ENCODE data around the gene APOL1. TPM values are rescaled to one million over a fixed set of nuclear protein-coding genes. Genes with fewer than 3 reads are reported as not detected.
A peak's percentile ranks its signal among the peaks of the same experiment; 100 is the strongest.

Gene APOL1
- total RNA-seq, 1 donor from 2014 or later: 10.4 TPM

DNA sequence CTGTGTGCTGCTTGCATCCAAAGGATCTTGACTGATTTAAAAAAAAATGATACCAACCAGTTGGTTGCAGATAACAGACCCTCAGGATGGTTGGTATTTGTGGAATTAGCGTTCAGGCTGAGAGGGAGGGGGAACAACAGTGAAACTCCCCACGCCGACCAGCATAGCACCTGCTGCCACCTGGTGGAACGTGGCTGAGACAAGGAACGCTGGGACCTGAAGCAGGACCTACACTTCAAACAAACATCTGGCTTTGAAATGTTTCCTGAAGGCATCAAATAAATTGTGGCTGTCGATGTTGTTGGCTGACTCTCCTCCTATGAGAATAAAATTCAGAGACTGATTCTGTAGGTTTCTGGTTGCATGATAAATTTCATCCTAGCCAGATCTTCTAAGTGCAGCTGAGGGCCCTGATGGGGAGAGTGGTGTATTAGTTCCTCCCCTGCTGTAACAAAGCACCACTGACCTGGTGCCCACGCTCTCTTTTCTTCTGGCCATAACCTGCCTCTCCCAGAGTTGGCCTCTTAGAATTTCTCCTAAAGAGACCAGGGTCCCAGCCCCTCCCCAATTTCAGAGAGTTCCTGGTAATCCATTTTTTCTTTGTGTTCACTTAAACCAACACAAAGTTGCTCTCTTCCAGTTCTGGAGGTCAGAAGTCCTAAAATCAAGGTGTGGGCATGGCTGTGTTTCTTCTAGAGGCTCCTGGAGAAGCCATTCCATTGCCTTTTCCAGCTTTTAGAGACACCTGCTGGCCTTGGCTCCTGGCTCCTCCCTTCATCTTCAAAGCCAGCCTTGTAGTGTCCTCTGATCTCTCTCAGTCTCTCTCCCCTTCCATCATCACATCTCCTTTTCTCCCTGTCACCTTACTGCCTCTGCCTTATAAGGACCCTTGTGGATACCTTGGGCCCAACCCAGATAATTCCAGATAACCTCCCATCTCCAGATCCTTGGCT, 30.9 kb upstream of the APOL1 start:
- intact Hi-C loops (cut with micrococcal nuclease): loop anchor here (1.0 to 5.0 kb wide), 3 partner anchors 27 to 155 kb away; no protein-coding TSS in a partner anchor
- TF ChIP-seq, protein P1, sequence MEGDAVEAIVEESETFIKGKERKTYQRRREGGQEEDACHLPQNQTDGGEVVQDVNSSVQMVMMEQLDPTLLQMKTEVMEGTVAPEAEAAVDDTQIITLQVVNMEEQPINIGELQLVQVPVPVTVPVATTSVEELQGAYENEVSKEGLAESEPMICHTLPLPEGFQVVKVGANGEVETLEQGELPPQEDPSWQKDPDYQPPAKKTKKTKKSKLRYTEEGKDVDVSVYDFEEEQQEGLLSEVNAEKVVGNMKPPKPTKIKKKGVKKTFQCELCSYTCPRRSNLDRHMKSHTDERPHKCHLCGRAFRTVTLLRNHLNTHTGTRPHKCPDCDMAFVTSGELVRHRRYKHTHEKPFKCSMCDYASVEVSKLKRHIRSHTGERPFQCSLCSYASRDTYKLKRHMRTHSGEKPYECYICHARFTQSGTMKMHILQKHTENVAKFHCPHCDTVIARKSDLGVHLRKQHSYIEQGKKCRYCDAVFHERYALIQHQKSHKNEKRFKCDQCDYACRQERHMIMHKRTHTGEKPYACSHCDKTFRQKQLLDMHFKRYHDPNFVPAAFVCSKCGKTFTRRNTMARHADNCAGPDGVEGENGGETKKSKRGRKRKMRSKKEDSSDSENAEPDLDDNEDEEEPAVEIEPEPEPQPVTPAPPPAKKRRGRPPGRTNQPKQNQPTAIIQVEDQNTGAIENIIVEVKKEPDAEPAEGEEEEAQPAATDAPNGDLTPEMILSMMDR (IDR thresholded peaks at IDR 0.05): no peak
- no peak overlapping the region for H3K27ac Mint-ChIP-seq
- ATAC-seq (ENCODE audit: low read depth): peak; percentile 57
- DNase-seq: no peak
- peaks cover 3% of the 10 kb centered on the region for H3K4me1 Mint-ChIP-seq
- peak overlapping the region; percentile 53 for H3K4me3 Mint-ChIP-seq
- ChIA-PET CTCF (interaction anchor here (1.0 to 1.7 kb wide), 3 partner anchors 10 to 77 kb away, joined by 3 to 6 read pairs (median 3); no protein-coding TSS in a partner anchor), POLR2A (no interaction called here)
- peaks cover 5% of the 10 kb centered on the region for H3K27me3 Mint-ChIP-seq
- no peaks in the 10 kb centered on the region for H3K9me3 Mint-ChIP-seq
- peaks cover 15% of the 10 kb centered on the region for H3K36me3 Mint-ChIP-seq (ENCODE audit: low read depth)

DNA sequence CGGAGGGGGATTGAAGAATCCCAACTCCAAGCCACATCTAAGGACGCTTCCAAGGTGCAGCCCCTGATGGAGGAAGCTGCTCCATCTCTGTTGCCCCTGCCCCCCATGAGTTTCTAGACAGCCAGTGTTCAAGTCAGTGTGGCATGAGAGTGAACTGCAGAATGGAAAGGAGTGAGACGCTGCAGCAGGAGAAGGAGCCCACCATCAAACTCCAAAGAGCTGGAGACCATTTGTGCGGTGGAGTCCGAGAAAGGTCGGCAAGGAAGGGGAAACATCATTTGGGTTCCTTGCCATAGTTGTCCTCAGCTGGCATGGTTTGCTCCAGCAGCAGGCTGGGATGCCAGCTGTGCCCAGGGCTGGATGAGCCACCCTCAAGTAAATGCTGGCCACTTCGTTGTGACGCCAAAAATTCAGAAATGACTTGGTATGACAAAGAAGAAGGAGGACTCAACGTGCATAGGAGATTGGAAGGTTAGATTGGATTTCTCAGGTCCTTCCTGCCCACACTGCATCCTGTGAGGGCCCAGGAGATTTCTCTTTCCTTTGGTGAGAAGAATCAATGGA, 30.0 kb upstream of the APOL1 start:
- DNase-seq (no peak), ATAC-seq (ENCODE audit: low read depth) (no peak)
- H3K27me3 Mint-ChIP-seq: peaks cover 5% of the 10 kb centered on the region
- CTCF ChIA-PET: interaction anchor here (1.4 kb wide), 1 partner anchor 11 kb away, joined by 3 read pairs; no protein-coding TSS in a partner anchor
- POLR2A ChIA-PET: no interaction called here
- TF ChIP-seq, protein P1 (IDR thresholded peaks at IDR 0.05): no peak
- peaks cover 23% of the 10 kb centered on the region for H3K36me3 Mint-ChIP-seq (ENCODE audit: low read depth)
- H3K4me1 Mint-ChIP-seq: peaks cover 3% of the 10 kb centered on the region
- H3K27ac Mint-ChIP-seq: no peak overlapping the region
- H3K4me3 Mint-ChIP-seq: no peak overlapping the region
- intact Hi-C loops (cut with micrococcal nuclease): loop anchor here (5.0 kb wide), 1 partner anchor 156 kb away; no protein-coding TSS in a partner anchor
- no peaks in the 10 kb centered on the region for H3K9me3 Mint-ChIP-seq

DNA sequence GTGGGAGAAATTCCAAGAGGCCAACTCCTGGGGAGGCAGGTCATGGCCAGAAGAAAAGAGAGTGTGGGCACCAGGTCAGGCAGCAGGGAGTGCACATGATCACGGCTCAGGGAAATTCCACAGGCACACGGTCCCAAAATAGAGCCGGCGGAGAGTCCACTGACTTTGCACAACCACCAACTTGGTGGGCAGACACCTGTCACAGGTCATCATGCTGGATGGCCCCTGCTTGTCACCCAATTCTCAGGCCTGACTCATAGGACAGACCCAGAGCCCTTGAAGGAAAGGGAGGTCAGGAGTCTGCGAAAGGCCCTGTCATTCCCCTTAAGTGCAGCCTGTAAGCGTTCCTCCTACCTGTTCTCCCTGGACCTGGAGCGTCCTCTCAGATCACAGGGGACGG, 29.4 kb upstream of the APOL1 start:
- intact Hi-C loops (cut with micrococcal nuclease): loop anchor here (5.0 kb wide), 1 partner anchor 156 kb away; no protein-coding TSS in a partner anchor
- ChIA-PET CTCF (no interaction called here), POLR2A (no interaction called here)
- TF ChIP-seq, protein P1 (IDR thresholded peaks at IDR 0.05): no peak
- Mint-ChIP-seq H3K27me3 (peaks cover 4% of the 10 kb centered on the region), H3K4me3 (no peak overlapping the region), H3K4me1 (peaks cover 3% of the 10 kb centered on the region), H3K9me3 (no peaks in the 10 kb centered on the region), H3K27ac (no peak overlapping the region), H3K36me3 (ENCODE audit: low read depth) (peaks cover 27% of the 10 kb centered on the region)
- ATAC-seq (ENCODE audit: low read depth) (no peak), DNase-seq (no peak)

DNA sequence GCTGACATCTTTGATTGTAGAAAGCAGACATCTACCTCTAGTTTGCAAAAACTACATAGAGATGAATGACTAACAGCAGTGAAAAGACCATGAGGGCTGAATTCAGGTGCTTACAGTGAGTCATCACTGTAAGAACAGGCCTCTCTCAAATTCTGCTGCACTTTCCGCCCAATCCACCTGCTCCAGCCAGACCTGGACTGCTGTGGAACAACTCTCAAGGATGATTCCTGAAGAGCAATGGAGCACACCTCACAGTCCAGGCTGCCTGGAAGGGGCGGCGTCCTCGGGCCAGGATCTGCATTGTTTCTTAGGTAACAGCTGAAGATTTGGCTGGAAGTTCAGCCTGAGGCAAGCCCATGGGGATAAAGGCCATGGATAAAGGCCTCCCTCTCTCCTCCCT, 28.7 kb upstream of the APOL1 start:
- Mint-ChIP-seq H3K9me3 (no peaks in the 10 kb centered on the region), H3K27ac (no peak overlapping the region), H3K36me3 (ENCODE audit: low read depth) (peaks cover 34% of the 10 kb centered on the region), H3K4me1 (peaks cover 3% of the 10 kb centered on the region), H3K27me3 (no peaks in the 10 kb centered on the region), H3K4me3 (no peak overlapping the region)
- DNase-seq: no peak
- ChIA-PET CTCF (no interaction called here), POLR2A (no interaction called here)
- intact Hi-C loops (cut with micrococcal nuclease): loop anchor here (5.0 kb wide), 1 partner anchor 157 kb away; no protein-coding TSS in a partner anchor
- ATAC-seq (ENCODE audit: low read depth): no peak
- TF ChIP-seq, protein P1 (IDR thresholded peaks at IDR 0.05): no peak

DNA sequence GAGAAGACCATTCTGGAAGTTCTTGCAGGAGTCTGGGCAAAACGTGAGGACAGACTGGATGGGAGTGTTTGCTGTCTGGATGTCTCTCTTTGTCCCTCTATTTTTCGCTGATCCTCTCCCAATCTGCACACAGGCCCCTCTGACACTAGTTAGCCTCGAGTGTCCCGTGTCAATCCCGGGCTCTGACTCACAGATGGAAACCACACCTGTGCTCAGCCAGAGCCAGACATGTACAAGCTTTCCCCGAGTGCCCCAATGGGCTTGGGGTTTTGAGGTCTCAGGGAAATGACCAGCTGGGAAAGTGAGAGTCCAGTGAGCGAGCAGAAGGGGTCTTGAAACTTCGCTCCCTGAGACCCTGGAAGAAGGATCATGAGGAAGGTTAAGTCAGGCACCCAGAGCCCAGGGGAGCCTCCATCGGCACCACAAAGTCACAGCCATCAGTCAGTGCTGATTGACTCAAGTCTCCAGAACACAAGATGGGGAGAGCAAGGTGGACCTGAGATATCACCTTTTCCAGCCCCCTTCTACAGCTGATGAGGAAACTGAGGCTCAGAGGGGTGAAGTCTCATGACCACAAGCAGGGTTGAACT, 27.5 kb upstream of the APOL1 start:
- Mint-ChIP-seq H3K9me3 (no peaks in the 10 kb centered on the region), H3K27me3 (no peaks in the 10 kb centered on the region), H3K27ac (no peak overlapping the region), H3K4me3 (no peak overlapping the region), H3K36me3 (ENCODE audit: low read depth) (peaks cover 46% of the 10 kb centered on the region), H3K4me1 (peaks cover 3% of the 10 kb centered on the region)
- intact Hi-C loops (cut with micrococcal nuclease): no loop called here
- ATAC-seq (ENCODE audit: low read depth): no peak
- no peak for DNase-seq
- TF ChIP-seq, protein P1 (IDR thresholded peaks at IDR 0.05): no peak
- ChIA-PET CTCF (no interaction called here), POLR2A (no interaction called here)
